H9 (cell line): ENCODE measurements around the gene P3R3URF. TPM values are rescaled to one million over a fixed set of nuclear protein-coding genes. Genes with fewer than 3 reads are reported as not detected.

ENCODE experiments used
- DNase-seq: peaks from one replicate; pipeline ENCODE4 v3.0.0-alpha.2; 2017
- H2AFZ ChIP-seq: one replicate; pipeline ENCODE4 v1.6.1; 2013; ENCODE audit warnings: mild to moderate bottlenecking, low read length, control low read depth, moderate library complexity
- H2AK5ac ChIP-seq: 2 replicates; pipeline ENCODE4 v1.6.1; 2013; ENCODE audit warnings: low read length, control low read depth, mixed read lengths; ENCODE audit not compliant: insufficient read length
- H2BK120ac ChIP-seq: one replicate; pipeline ENCODE4 v1.6.1; 2013; ENCODE audit warnings: low read depth, mild to moderate bottlenecking, low read length, control low read depth, inconsistent platforms; ENCODE audit not compliant: poor library complexity, severe bottlenecking
- H2BK12ac ChIP-seq: 2 replicates; pipeline ENCODE4 v1.6.1; 2013; ENCODE audit warnings: low read length, control low read depth, mixed read lengths, low read depth; ENCODE audit not compliant: insufficient read length
- H2BK15ac ChIP-seq: 2 replicates; pipeline ENCODE4 v1.6.1; 2013; ENCODE audit warnings: low read depth, low read length, control low read depth
- H2BK20ac ChIP-seq: one replicate; pipeline ENCODE4 v1.6.1; 2013; ENCODE audit warnings: low read depth, mild to moderate bottlenecking, low read length, control low read depth, inconsistent platforms; ENCODE audit not compliant: poor library complexity, severe bottlenecking
- H2BK5ac ChIP-seq: 2 replicates; pipeline ENCODE4 v1.6.1; 2013; ENCODE audit warnings: low read length, control low read depth, mixed read lengths; ENCODE audit not compliant: insufficient read length
- H3K14ac ChIP-seq: 2 replicates; pipeline ENCODE4 v1.6.1; 2013; ENCODE audit warnings: low read length, control low read depth; ENCODE audit not compliant: insufficient read depth
- H3K18ac ChIP-seq: 2 replicates; pipeline ENCODE4 v1.6.1; 2013; ENCODE audit warnings: low read depth, mild to moderate bottlenecking, mixed read lengths, low read length, control low read depth; ENCODE audit not compliant: insufficient read length
- H3K23ac ChIP-seq: 2 replicates; pipeline ENCODE4 v1.6.1; 2013; ENCODE audit warnings: low read length, control low read depth, mixed read lengths, low read depth; ENCODE audit not compliant: insufficient read length
- H3K23me2 ChIP-seq: 2 replicates; pipeline ENCODE4 v1.6.1; 2013; ENCODE audit warnings: low read depth, mild to moderate bottlenecking, mixed read lengths, low read length, control low read depth; ENCODE audit not compliant: insufficient read length, poor library complexity, severe bottlenecking
- H3K27ac ChIP-seq: 2 replicates; pipeline ENCODE4 v1.5.1; 2013; ENCODE audit warnings: low read length, control low read depth, mixed read lengths, low read depth; ENCODE audit not compliant: insufficient read length
- H3K27me3 ChIP-seq: 2 replicates; pipeline ENCODE4 v1.6.1; 2013; ENCODE audit warnings: low read length, control low read depth, inconsistent platforms; ENCODE audit not compliant: insufficient read depth
- H3K4ac ChIP-seq: 2 replicates; pipeline ENCODE4 v1.6.1; 2013; ENCODE audit warnings: low read depth, mild to moderate bottlenecking, control low read depth, inconsistent platforms, low read length, moderate library complexity
- H3K4me1 ChIP-seq: 2 replicates; pipeline ENCODE4 v1.6.1; 2013; ENCODE audit warnings: low read length, control low read depth, inconsistent platforms; ENCODE audit not compliant: insufficient read depth
- H3K4me2 ChIP-seq: 2 replicates; pipeline ENCODE4 v1.6.1; 2013; ENCODE audit warnings: low read length, control low read depth, mixed read lengths; ENCODE audit not compliant: insufficient read length, insufficient read depth
- H3K56ac ChIP-seq: 2 replicates; pipeline ENCODE4 v1.6.1; 2013; ENCODE audit warnings: low read depth, mild to moderate bottlenecking, mixed read lengths, low read length, control low read depth; ENCODE audit not compliant: insufficient read length
- H3K79me1 ChIP-seq: 2 replicates; pipeline ENCODE4 v1.6.1; 2013; ENCODE audit warnings: low read depth, mild to moderate bottlenecking, moderate library complexity, low read length, control low read depth, inconsistent platforms; ENCODE audit not compliant: insufficient read depth, poor library complexity, severe bottlenecking
- H3K79me2 ChIP-seq: 2 replicates; pipeline ENCODE4 v1.6.1; 2013; ENCODE audit warnings: low read length, control low read depth, inconsistent platforms; ENCODE audit not compliant: insufficient read depth
- H3K9ac ChIP-seq: 2 replicates; pipeline ENCODE4 v1.6.1; 2013; ENCODE audit warnings: low read length, control low read depth, mixed read lengths; ENCODE audit not compliant: insufficient read length; ENCODE audit errors: extremely low read depth
- H3K9me3 ChIP-seq: one replicate; pipeline ENCODE4 v1.6.1; 2013; ENCODE audit warnings: low read depth, low read length, inconsistent platforms; ENCODE audit not compliant: control insufficient read depth
- H3T11ph ChIP-seq: one replicate; pipeline ENCODE4 v1.6.1; 2013; ENCODE audit warnings: mild to moderate bottlenecking, low read length, control low read depth, inconsistent platforms
- H4K20me1 ChIP-seq: one replicate; pipeline ENCODE4 v1.6.1; 2013; ENCODE audit not compliant: control insufficient read depth, insufficient read length, insufficient read depth
- H4K5ac ChIP-seq: 2 replicates; pipeline ENCODE4 v1.6.1; 2013; ENCODE audit warnings: low read depth, mild to moderate bottlenecking, mixed read lengths, low read length, control low read depth; ENCODE audit not compliant: insufficient read length
- H4K8ac ChIP-seq: replicated peaks from 2 replicates; pipeline ENCODE4 v1.6.1; 2013; ENCODE audit warnings: low read length, control low read depth, mixed read lengths, low read depth; ENCODE audit not compliant: insufficient read length
- H4K91ac ChIP-seq: 2 replicates; pipeline ENCODE4 v1.6.1; 2013; ENCODE audit warnings: low read depth, mild to moderate bottlenecking, moderate library complexity, mixed read lengths, low read length, control low read depth; ENCODE audit not compliant: insufficient read length
- H3K27ac Mint-ChIP-seq, 3 experiments: 2 replicates in 2 of 3; 3 replicates in 1 of 3; pipeline ENCODE4 v1.8.0; 2020 to 2021; ENCODE audit warnings: mixed read lengths in 3 of 3, mild to moderate bottlenecking in 1 of 3, moderate library complexity in 1 of 3
- H3K27me3 Mint-ChIP-seq: 2 replicates; pipeline ENCODE4 v1.8.0; 2021; ENCODE audit warnings: low read depth, mild to moderate bottlenecking, moderate library complexity, mixed read lengths
- H3K36me3 Mint-ChIP-seq, 3 experiments: 2 replicates in 2 of 3; 3 replicates in 1 of 3; pipeline ENCODE4 v1.8.0; 2020 to 2021; ENCODE audit warnings: low read depth in 3 of 3, mixed read lengths in 3 of 3; ENCODE audit not compliant: insufficient read depth in 1 of 3
- H3K4me1 Mint-ChIP-seq, 2 experiments: 2 replicates each; pipeline ENCODE4 v1.8.0; 2020; ENCODE audit warnings: mixed read lengths in 2 of 2
- H3K4me3 Mint-ChIP-seq, 2 experiments: 2 replicates in 1 of 2; 3 replicates in 1 of 2; pipeline ENCODE4 v1.8.0; 2020 to 2021; ENCODE audit warnings: mild to moderate bottlenecking in 2 of 2, mixed read lengths in 2 of 2, moderate library complexity in 1 of 2
- H3K9me3 Mint-ChIP-seq, 2 experiments: 2 replicates in 1 of 2; 3 replicates in 1 of 2; pipeline ENCODE4 v1.8.0; 2020; ENCODE audit warnings: mild to moderate bottlenecking in 2 of 2, mixed read lengths in 2 of 2, moderate library complexity in 1 of 2
- WGBS: extraction: QIAGEN DNeasy Blood & Tissue Kit; methylation state at CpG from one replicate; pipeline ENCODE4 v1.1.7; 2013; ENCODE audit warnings: missing lambda C conversion rate, low lambda C conversion rate, mixed read lengths; ENCODE audit not compliant: insufficient read length; ENCODE audit errors: extremely low coverage; 5-methylcytosine and 5-hydroxymethylcytosine counted together
- total RNA-seq: library from RNA; stranded (reverse); gene quantifications from 2 replicates; pipeline ENCODE4 v1.2.1, GENCODE V29; 2021
- TF ChIP-seq, protein P1 (sequence below): fragments of 200-600 bp; sonication (generic); conservative IDR thresholded peaks from 3 replicates; pipeline ENCODE4 v1.8.0; 2021; ENCODE audit warnings: antibody characterized with exemption, mild to moderate bottlenecking

P3R3URF gene
- total RNA-seq, 1 experiment from 2014 or later: not detected

GRCh38 chr1:46134660-46135331 lies 41.5 kb downstream of the P3R3URF start:
- Histone ChIP-seq H3K79me2 (no peaks in the 10 kb centered on the region), H4K5ac (no peak overlapping the region), H3K27ac (no peak overlapping the region), H2BK5ac (no peak overlapping the region), H4K20me1 (no peaks in the 10 kb centered on the region), H3K23me2 (peaks cover 15% of the 10 kb centered on the region), H3K4me1 (peaks cover 6% of the 10 kb centered on the region; the same call in 1 of the 2 replicates), H2BK20ac (no peak overlapping the region), H3K14ac (no peak overlapping the region), H2BK15ac (no peak overlapping the region), H2BK120ac (no peak overlapping the region), H2AFZ (no peak overlapping the region), H3K27me3 (no peaks in the 10 kb centered on the region; the same call in 1 of the 2 replicates), H3K79me1 (no peaks in the 10 kb centered on the region), H3K9ac (no peak overlapping the region), H2BK12ac (no peak overlapping the region), H3T11ph (no peak overlapping the region), H3K23ac (no peak overlapping the region), H4K91ac (no peak overlapping the region), H3K4me2 (no peak overlapping the region), H4K8ac (no peak overlapping the region), H3K18ac (no peak overlapping the region), H2AK5ac (no peak overlapping the region), H3K9me3 (no peaks in the 10 kb centered on the region), H3K4ac (no peak overlapping the region), H3K56ac (no peak overlapping the region)
- TF ChIP-seq, protein P1, sequence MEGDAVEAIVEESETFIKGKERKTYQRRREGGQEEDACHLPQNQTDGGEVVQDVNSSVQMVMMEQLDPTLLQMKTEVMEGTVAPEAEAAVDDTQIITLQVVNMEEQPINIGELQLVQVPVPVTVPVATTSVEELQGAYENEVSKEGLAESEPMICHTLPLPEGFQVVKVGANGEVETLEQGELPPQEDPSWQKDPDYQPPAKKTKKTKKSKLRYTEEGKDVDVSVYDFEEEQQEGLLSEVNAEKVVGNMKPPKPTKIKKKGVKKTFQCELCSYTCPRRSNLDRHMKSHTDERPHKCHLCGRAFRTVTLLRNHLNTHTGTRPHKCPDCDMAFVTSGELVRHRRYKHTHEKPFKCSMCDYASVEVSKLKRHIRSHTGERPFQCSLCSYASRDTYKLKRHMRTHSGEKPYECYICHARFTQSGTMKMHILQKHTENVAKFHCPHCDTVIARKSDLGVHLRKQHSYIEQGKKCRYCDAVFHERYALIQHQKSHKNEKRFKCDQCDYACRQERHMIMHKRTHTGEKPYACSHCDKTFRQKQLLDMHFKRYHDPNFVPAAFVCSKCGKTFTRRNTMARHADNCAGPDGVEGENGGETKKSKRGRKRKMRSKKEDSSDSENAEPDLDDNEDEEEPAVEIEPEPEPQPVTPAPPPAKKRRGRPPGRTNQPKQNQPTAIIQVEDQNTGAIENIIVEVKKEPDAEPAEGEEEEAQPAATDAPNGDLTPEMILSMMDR: no peak
- Mint-ChIP-seq H3K27me3 (peaks cover 20% of the 10 kb centered on the region), H3K9me3 (peaks cover 0 to 3% of the 10 kb centered on the region in 2 experiments; a peak in 1 of 5 replicates), H3K4me3 (no peak overlapping the region), H3K36me3 (no peaks in the 10 kb centered on the region), H3K27ac (no peak overlapping the region), H3K4me1 (peaks cover 25 to 34% of the 10 kb centered on the region in 2 experiments)
- DNase-seq: no peak
- no CpG with 5 or more reads among the region's 3 CpGs for WGBS
